H9 (cell line): ENCODE data around the gene HPS3. TPM values are rescaled to one million over a fixed set of nuclear protein-coding genes. Genes with fewer than 3 reads are reported as not detected.

Experiments
- DNase-seq: peaks from one replicate; pipeline ENCODE4 v3.0.0-alpha.2; 2017
- H2AFZ ChIP-seq: one replicate; pipeline ENCODE4 v1.6.1; 2013; ENCODE audit warnings: mild to moderate bottlenecking, low read length, control low read depth, moderate library complexity
- H2AK5ac ChIP-seq: 2 replicates; pipeline ENCODE4 v1.6.1; 2013; ENCODE audit warnings: low read length, control low read depth, mixed read lengths; ENCODE audit not compliant: insufficient read length
- H2BK120ac ChIP-seq: one replicate; pipeline ENCODE4 v1.6.1; 2013; ENCODE audit warnings: low read depth, mild to moderate bottlenecking, low read length, control low read depth, inconsistent platforms; ENCODE audit not compliant: poor library complexity, severe bottlenecking
- H2BK12ac ChIP-seq: 2 replicates; pipeline ENCODE4 v1.6.1; 2013; ENCODE audit warnings: low read length, control low read depth, mixed read lengths, low read depth; ENCODE audit not compliant: insufficient read length
- H2BK15ac ChIP-seq: 2 replicates; pipeline ENCODE4 v1.6.1; 2013; ENCODE audit warnings: low read depth, low read length, control low read depth
- H2BK20ac ChIP-seq: one replicate; pipeline ENCODE4 v1.6.1; 2013; ENCODE audit warnings: low read depth, mild to moderate bottlenecking, low read length, control low read depth, inconsistent platforms; ENCODE audit not compliant: poor library complexity, severe bottlenecking
- H2BK5ac ChIP-seq: 2 replicates; pipeline ENCODE4 v1.6.1; 2013; ENCODE audit warnings: low read length, control low read depth, mixed read lengths; ENCODE audit not compliant: insufficient read length
- H3K14ac ChIP-seq: 2 replicates; pipeline ENCODE4 v1.6.1; 2013; ENCODE audit warnings: low read length, control low read depth; ENCODE audit not compliant: insufficient read depth
- H3K18ac ChIP-seq: 2 replicates; pipeline ENCODE4 v1.6.1; 2013; ENCODE audit warnings: low read depth, mild to moderate bottlenecking, mixed read lengths, low read length, control low read depth; ENCODE audit not compliant: insufficient read length
- H3K23ac ChIP-seq: 2 replicates; pipeline ENCODE4 v1.6.1; 2013; ENCODE audit warnings: low read length, control low read depth, mixed read lengths, low read depth; ENCODE audit not compliant: insufficient read length
- H3K23me2 ChIP-seq: 2 replicates; pipeline ENCODE4 v1.6.1; 2013; ENCODE audit warnings: low read depth, mild to moderate bottlenecking, mixed read lengths, low read length, control low read depth; ENCODE audit not compliant: insufficient read length, poor library complexity, severe bottlenecking
- H3K27ac ChIP-seq: 2 replicates; pipeline ENCODE4 v1.5.1; 2013; ENCODE audit warnings: low read length, control low read depth, mixed read lengths, low read depth; ENCODE audit not compliant: insufficient read length
- H3K27me3 ChIP-seq: 2 replicates; pipeline ENCODE4 v1.6.1; 2013; ENCODE audit warnings: low read length, control low read depth, inconsistent platforms; ENCODE audit not compliant: insufficient read depth
- H3K4ac ChIP-seq: 2 replicates; pipeline ENCODE4 v1.6.1; 2013; ENCODE audit warnings: low read depth, mild to moderate bottlenecking, control low read depth, inconsistent platforms, low read length, moderate library complexity
- H3K4me1 ChIP-seq: 2 replicates; pipeline ENCODE4 v1.6.1; 2013; ENCODE audit warnings: low read length, control low read depth, inconsistent platforms; ENCODE audit not compliant: insufficient read depth
- H3K4me2 ChIP-seq: 2 replicates; pipeline ENCODE4 v1.6.1; 2013; ENCODE audit warnings: low read length, control low read depth, mixed read lengths; ENCODE audit not compliant: insufficient read length, insufficient read depth
- H3K56ac ChIP-seq: 2 replicates; pipeline ENCODE4 v1.6.1; 2013; ENCODE audit warnings: low read depth, mild to moderate bottlenecking, mixed read lengths, low read length, control low read depth; ENCODE audit not compliant: insufficient read length
- H3K79me1 ChIP-seq: 2 replicates; pipeline ENCODE4 v1.6.1; 2013; ENCODE audit warnings: low read depth, mild to moderate bottlenecking, moderate library complexity, low read length, control low read depth, inconsistent platforms; ENCODE audit not compliant: insufficient read depth, poor library complexity, severe bottlenecking
- H3K79me2 ChIP-seq: 2 replicates; pipeline ENCODE4 v1.6.1; 2013; ENCODE audit warnings: low read length, control low read depth, inconsistent platforms; ENCODE audit not compliant: insufficient read depth
- H3K9ac ChIP-seq: 2 replicates; pipeline ENCODE4 v1.6.1; 2013; ENCODE audit warnings: low read length, control low read depth, mixed read lengths; ENCODE audit not compliant: insufficient read length; ENCODE audit errors: extremely low read depth
- H3K9me3 ChIP-seq: one replicate; pipeline ENCODE4 v1.6.1; 2013; ENCODE audit warnings: low read depth, low read length, inconsistent platforms; ENCODE audit not compliant: control insufficient read depth
- H3T11ph ChIP-seq: one replicate; pipeline ENCODE4 v1.6.1; 2013; ENCODE audit warnings: mild to moderate bottlenecking, low read length, control low read depth, inconsistent platforms
- H4K20me1 ChIP-seq: one replicate; pipeline ENCODE4 v1.6.1; 2013; ENCODE audit not compliant: control insufficient read depth, insufficient read length, insufficient read depth
- H4K5ac ChIP-seq: 2 replicates; pipeline ENCODE4 v1.6.1; 2013; ENCODE audit warnings: low read depth, mild to moderate bottlenecking, mixed read lengths, low read length, control low read depth; ENCODE audit not compliant: insufficient read length
- H4K8ac ChIP-seq: replicated peaks from 2 replicates; pipeline ENCODE4 v1.6.1; 2013; ENCODE audit warnings: low read length, control low read depth, mixed read lengths, low read depth; ENCODE audit not compliant: insufficient read length
- H4K91ac ChIP-seq: 2 replicates; pipeline ENCODE4 v1.6.1; 2013; ENCODE audit warnings: low read depth, mild to moderate bottlenecking, moderate library complexity, mixed read lengths, low read length, control low read depth; ENCODE audit not compliant: insufficient read length
- H3K27ac Mint-ChIP-seq, 3 experiments: 2 replicates in 2 of 3; 3 replicates in 1 of 3; pipeline ENCODE4 v1.8.0; 2020 to 2021; ENCODE audit warnings: mixed read lengths in 3 of 3, mild to moderate bottlenecking in 1 of 3, moderate library complexity in 1 of 3
- H3K27me3 Mint-ChIP-seq: 2 replicates; pipeline ENCODE4 v1.8.0; 2021; ENCODE audit warnings: low read depth, mild to moderate bottlenecking, moderate library complexity, mixed read lengths
- H3K36me3 Mint-ChIP-seq, 3 experiments: 2 replicates in 2 of 3; 3 replicates in 1 of 3; pipeline ENCODE4 v1.8.0; 2020 to 2021; ENCODE audit warnings: low read depth in 3 of 3, mixed read lengths in 3 of 3; ENCODE audit not compliant: insufficient read depth in 1 of 3
- H3K4me1 Mint-ChIP-seq, 2 experiments: 2 replicates each; pipeline ENCODE4 v1.8.0; 2020; ENCODE audit warnings: mixed read lengths in 2 of 2
- H3K4me3 Mint-ChIP-seq, 2 experiments: 2 replicates in 1 of 2; 3 replicates in 1 of 2; pipeline ENCODE4 v1.8.0; 2020 to 2021; ENCODE audit warnings: mild to moderate bottlenecking in 2 of 2, mixed read lengths in 2 of 2, moderate library complexity in 1 of 2
- H3K9me3 Mint-ChIP-seq, 2 experiments: 2 replicates in 1 of 2; 3 replicates in 1 of 2; pipeline ENCODE4 v1.8.0; 2020; ENCODE audit warnings: mild to moderate bottlenecking in 2 of 2, mixed read lengths in 2 of 2, moderate library complexity in 1 of 2
- CTCF ChIP-seq: fragments of 200-600 bp; sonication (generic); conservative IDR thresholded peaks from 3 replicates; pipeline ENCODE4 v1.8.0; 2021; ENCODE audit warnings: antibody characterized with exemption, mild to moderate bottlenecking
- WGBS: extraction: QIAGEN DNeasy Blood & Tissue Kit; methylation state at CpG from one replicate; pipeline ENCODE4 v1.1.7; 2013; ENCODE audit warnings: missing lambda C conversion rate, low lambda C conversion rate, mixed read lengths; ENCODE audit not compliant: insufficient read length; ENCODE audit errors: extremely low coverage; 5-methylcytosine and 5-hydroxymethylcytosine counted together
- total RNA-seq: library from RNA; stranded (reverse); gene quantifications from 2 replicates; pipeline ENCODE4 v1.2.1, GENCODE V29; 2021

The HPS3 gene
- total RNA-seq, 1 experiment from 2014 or later = 46.5 TPM

- Histone ChIP-seq H2AFZ (no peak within 1 kb of the TSS), H2BK5ac (no peak within 1 kb of the TSS), H2BK120ac (no peak within 1 kb of the TSS), H3K4me1 (no peaks in the 10 kb centered on the region; the same call in 1 of the 2 replicates), H3K56ac (no peak within 1 kb of the TSS), H4K91ac (no peak within 1 kb of the TSS), H4K20me1 (no peaks in the 10 kb centered on the region), H2BK15ac (no peak within 1 kb of the TSS), H3T11ph (no peak within 1 kb of the TSS), H4K8ac (no peak within 1 kb of the TSS), H3K14ac (peak within 1 kb of the TSS; percentile 73), H3K23ac (no peak within 1 kb of the TSS), H2AK5ac (no peak within 1 kb of the TSS), H3K4me2 (peak within 1 kb of the TSS; percentile 86), H3K27ac (no peak within 1 kb of the TSS), H3K27me3 (no peaks in the 10 kb centered on the region; the same call in 1 of the 2 replicates), H3K23me2 (peaks cover 5% of the 10 kb centered on the region), H3K79me2 (no peaks in the 10 kb centered on the region), H3K9ac (peak within 1 kb of the TSS; percentile 37), H3K4ac (no peak within 1 kb of the TSS), H2BK20ac (no peak within 1 kb of the TSS), H3K79me1 (peaks cover 3% of the 10 kb centered on the region), H4K5ac (no peak within 1 kb of the TSS), H3K9me3 (no peaks in the 10 kb centered on the region), H2BK12ac (no peak within 1 kb of the TSS), H3K18ac (peak within 1 kb of the TSS; percentile 58)
- peaks cover 12 to 14% of the 10 kb centered on the region in 2 experiments for H3K4me1 Mint-ChIP-seq
- H3K36me3 Mint-ChIP-seq = peaks cover 16 to 33% (median 18%) of the 10 kb centered on the region in 3 experiments
- no CpG with 5 or more reads among the region's 57 CpGs for WGBS
- H3K27ac Mint-ChIP-seq = peak within 1 kb of the TSS; percentile 88 to 97 (median 96)
- DNase-seq = peak; percentile 98
- TF ChIP-seq CTCF = no peak
- peaks cover 0 to 3% of the 10 kb centered on the region in 2 experiments; a peak in 2 of 5 replicates for H3K9me3 Mint-ChIP-seq
- peaks cover 38% of the 10 kb centered on the region for H3K27me3 Mint-ChIP-seq
- H3K4me3 Mint-ChIP-seq = peak within 1 kb of the TSS; percentile 86 to 91
These were observed 43.0 kb upstream of the HPS3 start, which contains the start of gene HLTF for GRCh38 chr3:149086232-149086988. Gene HLTF (minus strand): TSS chr3:149086533. CDS start chr3:149086336, 197 bp downstream.
